ENCODE results near the gene OASL.

OASL gene

DNA sequence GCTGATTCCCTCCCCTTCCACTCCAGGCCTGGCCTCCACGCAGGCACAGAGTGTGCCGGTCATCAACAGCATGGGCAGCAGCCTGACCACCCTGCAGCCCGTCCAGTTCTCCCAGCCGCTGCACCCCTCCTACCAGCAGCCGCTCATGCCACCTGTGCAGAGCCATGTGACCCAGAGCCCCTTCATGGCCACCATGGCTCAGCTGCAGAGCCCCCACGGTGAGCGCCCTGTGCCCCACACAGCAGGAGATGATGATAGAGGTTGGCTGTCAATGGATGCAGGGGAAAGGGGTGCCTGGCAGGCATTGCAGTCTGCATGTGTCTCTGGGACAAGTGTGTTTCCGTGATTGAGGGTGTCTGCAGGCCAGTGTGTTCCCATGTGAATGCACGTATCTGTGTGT lies 41.6 kb downstream of the OASL start:
- H3K27ac ChIP-seq (replicated peaks) = no peak overlapping the region
- H3K4me3 ChIP-seq (replicated peaks; ENCODE audit: insufficient read depth, low read length) = no peak overlapping the region
- no peaks in the 10 kb centered on the region for H3K27me3 ChIP-seq (ENCODE audit: insufficient read depth, poor library complexity, severe bottlenecking)
- TF ChIP-seq GABPA (IDR thresholded peaks at IDR 0.05; ENCODE audit: low read depth) (no peak), SPI1 (IDR thresholded peaks at IDR 0.05; ENCODE audit: borderline replicate concordance, low read depth) (no peak), POLR2AphosphoS5 (IDR thresholded peaks at IDR 0.05; ENCODE audit: low read depth) (no peak)
- TF ChIP-seq, protein P1, sequence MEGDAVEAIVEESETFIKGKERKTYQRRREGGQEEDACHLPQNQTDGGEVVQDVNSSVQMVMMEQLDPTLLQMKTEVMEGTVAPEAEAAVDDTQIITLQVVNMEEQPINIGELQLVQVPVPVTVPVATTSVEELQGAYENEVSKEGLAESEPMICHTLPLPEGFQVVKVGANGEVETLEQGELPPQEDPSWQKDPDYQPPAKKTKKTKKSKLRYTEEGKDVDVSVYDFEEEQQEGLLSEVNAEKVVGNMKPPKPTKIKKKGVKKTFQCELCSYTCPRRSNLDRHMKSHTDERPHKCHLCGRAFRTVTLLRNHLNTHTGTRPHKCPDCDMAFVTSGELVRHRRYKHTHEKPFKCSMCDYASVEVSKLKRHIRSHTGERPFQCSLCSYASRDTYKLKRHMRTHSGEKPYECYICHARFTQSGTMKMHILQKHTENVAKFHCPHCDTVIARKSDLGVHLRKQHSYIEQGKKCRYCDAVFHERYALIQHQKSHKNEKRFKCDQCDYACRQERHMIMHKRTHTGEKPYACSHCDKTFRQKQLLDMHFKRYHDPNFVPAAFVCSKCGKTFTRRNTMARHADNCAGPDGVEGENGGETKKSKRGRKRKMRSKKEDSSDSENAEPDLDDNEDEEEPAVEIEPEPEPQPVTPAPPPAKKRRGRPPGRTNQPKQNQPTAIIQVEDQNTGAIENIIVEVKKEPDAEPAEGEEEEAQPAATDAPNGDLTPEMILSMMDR (IDR thresholded peaks at IDR 0.05; ENCODE audit: insufficient read depth, low read length) = no peak
- TF ChIP-seq, protein P2, sequence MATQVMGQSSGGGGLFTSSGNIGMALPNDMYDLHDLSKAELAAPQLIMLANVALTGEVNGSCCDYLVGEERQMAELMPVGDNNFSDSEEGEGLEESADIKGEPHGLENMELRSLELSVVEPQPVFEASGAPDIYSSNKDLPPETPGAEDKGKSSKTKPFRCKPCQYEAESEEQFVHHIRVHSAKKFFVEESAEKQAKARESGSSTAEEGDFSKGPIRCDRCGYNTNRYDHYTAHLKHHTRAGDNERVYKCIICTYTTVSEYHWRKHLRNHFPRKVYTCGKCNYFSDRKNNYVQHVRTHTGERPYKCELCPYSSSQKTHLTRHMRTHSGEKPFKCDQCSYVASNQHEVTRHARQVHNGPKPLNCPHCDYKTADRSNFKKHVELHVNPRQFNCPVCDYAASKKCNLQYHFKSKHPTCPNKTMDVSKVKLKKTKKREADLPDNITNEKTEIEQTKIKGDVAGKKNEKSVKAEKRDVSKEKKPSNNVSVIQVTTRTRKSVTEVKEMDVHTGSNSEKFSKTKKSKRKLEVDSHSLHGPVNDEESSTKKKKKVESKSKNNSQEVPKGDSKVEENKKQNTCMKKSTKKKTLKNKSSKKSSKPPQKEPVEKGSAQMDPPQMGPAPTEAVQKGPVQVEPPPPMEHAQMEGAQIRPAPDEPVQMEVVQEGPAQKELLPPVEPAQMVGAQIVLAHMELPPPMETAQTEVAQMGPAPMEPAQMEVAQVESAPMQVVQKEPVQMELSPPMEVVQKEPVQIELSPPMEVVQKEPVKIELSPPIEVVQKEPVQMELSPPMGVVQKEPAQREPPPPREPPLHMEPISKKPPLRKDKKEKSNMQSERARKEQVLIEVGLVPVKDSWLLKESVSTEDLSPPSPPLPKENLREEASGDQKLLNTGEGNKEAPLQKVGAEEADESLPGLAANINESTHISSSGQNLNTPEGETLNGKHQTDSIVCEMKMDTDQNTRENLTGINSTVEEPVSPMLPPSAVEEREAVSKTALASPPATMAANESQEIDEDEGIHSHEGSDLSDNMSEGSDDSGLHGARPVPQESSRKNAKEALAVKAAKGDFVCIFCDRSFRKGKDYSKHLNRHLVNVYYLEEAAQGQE (IDR thresholded peaks at IDR 0.05; ENCODE audit: insufficient replicate concordance, low read depth) = no peak
- DNase-seq (ENCODE audit: low read depth in 1 of 2, low spot score in 1 of 2) = no peak

DNA sequence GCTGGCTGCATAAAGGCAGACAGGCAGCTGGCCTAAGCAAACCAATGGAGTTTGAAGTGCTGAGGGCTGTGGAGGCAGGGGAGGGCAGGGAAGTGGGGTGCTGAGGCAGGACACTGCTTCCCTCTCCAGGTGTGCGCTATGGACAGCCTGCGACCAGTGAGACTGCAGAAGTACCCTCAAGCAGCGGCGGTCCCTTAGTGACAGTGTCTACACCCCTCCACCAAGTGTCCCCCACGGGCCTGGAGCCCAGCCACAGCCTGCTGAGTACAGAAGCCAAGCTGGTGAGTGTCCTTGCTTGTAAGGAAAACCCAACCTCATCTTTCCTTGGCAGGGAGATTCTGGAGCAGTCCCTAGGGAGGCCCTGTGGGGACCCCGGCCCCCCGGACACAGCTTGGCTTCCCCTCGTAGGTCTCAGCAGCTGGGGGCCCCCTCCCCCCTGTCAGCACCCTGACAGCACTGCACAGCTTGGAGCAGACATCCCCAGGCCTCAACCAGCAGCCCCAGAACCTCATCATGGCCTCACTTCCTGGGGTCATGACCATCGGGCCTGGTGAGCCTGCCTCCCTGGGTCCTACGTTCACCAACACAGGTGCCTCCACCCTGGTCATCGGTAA lies 42.8 kb downstream of the OASL start:
- H3K27me3 ChIP-seq (ENCODE audit: insufficient read depth, poor library complexity, severe bottlenecking) = peaks cover 3% of the 10 kb centered on the region
- no peak overlapping the region for H3K4me3 ChIP-seq (replicated peaks; ENCODE audit: insufficient read depth, low read length)
- H3K27ac ChIP-seq (replicated peaks) = no peak overlapping the region
- TF ChIP-seq, protein P2 (IDR thresholded peaks at IDR 0.05; ENCODE audit: insufficient replicate concordance, low read depth) = no peak
- TF ChIP-seq, protein P1 (IDR thresholded peaks at IDR 0.05; ENCODE audit: insufficient read depth, low read length) = no peak
- no peak for TF ChIP-seq POLR2AphosphoS5 (IDR thresholded peaks at IDR 0.05; ENCODE audit: low read depth)
- DNase-seq (ENCODE audit: low read depth in 1 of 2, low spot score in 1 of 2) = no peak

DNA sequence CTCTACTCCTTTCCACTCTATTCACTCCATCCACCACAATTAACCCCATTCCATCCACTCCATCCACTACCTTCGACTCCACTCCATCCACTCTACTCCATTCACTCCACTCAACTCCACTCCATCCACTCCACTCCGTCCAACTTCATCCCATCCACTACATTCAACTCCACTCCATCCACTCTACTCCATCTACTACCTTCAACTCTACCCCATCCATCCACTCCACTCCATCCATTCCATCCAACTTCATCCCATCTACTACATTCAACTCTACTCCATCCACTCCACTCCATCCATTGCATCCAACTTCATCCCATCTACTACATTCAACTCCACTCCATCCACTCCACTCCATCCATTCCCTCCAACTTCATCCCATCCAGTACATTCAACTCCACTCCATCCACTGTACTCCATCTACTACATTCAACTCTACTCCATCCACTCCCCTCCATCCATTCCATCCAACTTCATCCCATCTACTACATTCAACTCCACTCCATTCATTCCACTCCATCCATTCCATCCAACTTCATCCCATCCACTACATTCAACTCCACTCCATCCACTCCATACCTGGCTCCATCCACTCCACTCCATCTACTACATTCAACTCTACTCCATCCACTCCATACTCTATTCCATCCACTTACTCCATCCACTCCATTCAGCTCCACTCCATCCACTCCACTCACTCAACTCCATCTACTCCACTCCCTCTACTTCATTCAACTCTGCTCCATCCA lies 44.3 kb downstream of the OASL start:
- peaks cover 3% of the 10 kb centered on the region for H3K27me3 ChIP-seq (ENCODE audit: insufficient read depth, poor library complexity, severe bottlenecking)
- TF ChIP-seq POLR2AphosphoS5 (IDR thresholded peaks at IDR 0.05; ENCODE audit: low read depth) (no peak), GABPA (IDR thresholded peaks at IDR 0.05; ENCODE audit: low read depth) (no peak), SPI1 (IDR thresholded peaks at IDR 0.05; ENCODE audit: borderline replicate concordance, low read depth) (no peak)
- TF ChIP-seq, protein P1 (IDR thresholded peaks at IDR 0.05; ENCODE audit: insufficient read depth, low read length) = no peak
- TF ChIP-seq, protein P2 (IDR thresholded peaks at IDR 0.05; ENCODE audit: insufficient replicate concordance, low read depth) = no peak
- DNase-seq (ENCODE audit: low read depth in 1 of 2, low spot score in 1 of 2) = no peak

More for the DNA sequence above, 44.3 kb downstream of the OASL start:
- H3K27ac ChIP-seq (replicated peaks) = no peak overlapping the region
- no peak overlapping the region for H3K4me3 ChIP-seq (replicated peaks; ENCODE audit: insufficient read depth, low read length)
